Activated CD4-positive, alpha-beta T cell treated with anti-CD3 and anti-CD28 coated beads, Interleukin-2, amount 10 ng/mL, durations not matched to agents 24 days and 14 days (primary cell): ENCODE measurements around the gene CHCT1. TPM values are rescaled to one million over a fixed set of nuclear protein-coding genes. Genes with fewer than 3 reads are reported as not detected.

Source experiments
- DNase-seq: peaks from one replicate; pipeline ENCODE4 v3.0.0; 2022
- H3K27ac Mint-ChIP-seq: one replicate; pipeline ENCODE4 v1.8.0; 2022; ENCODE audit warnings: mild to moderate bottlenecking, mixed read lengths
- H3K27me3 Mint-ChIP-seq: one replicate; pipeline ENCODE4 v1.8.0; 2022; ENCODE audit warnings: mixed read lengths
- H3K36me3 Mint-ChIP-seq: one replicate; pipeline ENCODE4 v1.8.0; 2022; ENCODE audit warnings: low read depth, mild to moderate bottlenecking, mixed read lengths
- H3K4me1 Mint-ChIP-seq: one replicate; pipeline ENCODE4 v1.8.0; 2021; ENCODE audit warnings: mixed read lengths
- H3K4me3 Mint-ChIP-seq: one replicate; pipeline ENCODE4 v1.8.0; 2022; ENCODE audit warnings: mild to moderate bottlenecking, moderate library complexity, mixed read lengths
- H3K9me3 Mint-ChIP-seq: one replicate; pipeline ENCODE4 v1.8.0; 2021; ENCODE audit warnings: mixed read lengths
- intact Hi-C: fragments of 100-400 bp; cut with micrococcal nuclease; formaldehyde crosslinking; loops from one replicate; pipeline ENCODE4 v1.15.1; 2023
- total RNA-seq: library from RNA; stranded (reverse); gene quantifications from 2 replicates; pipeline ENCODE4 v1.2.3, GENCODE V29; 2022

CHCT1 gene
- total RNA-seq, 1 donor from 2014 or later = not detected

DNA sequence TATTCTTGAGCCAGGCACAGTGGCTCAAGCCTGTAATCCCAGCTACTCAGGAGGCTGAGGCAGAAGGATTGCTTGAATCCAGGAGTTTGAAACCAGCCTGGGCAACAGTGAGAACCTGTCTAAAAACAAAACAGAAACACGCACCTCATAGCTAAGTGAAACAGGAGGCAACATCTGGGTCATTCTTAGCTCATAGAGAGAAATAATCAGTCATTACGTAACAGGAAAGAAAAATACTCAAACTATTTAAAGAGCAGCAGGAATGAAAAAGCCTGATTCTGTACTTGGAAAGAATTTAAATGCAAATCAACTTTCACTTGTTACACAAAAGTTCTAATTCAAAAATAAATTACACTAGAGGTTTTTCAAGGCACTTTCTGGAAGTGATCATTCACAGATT lies 17.2 kb downstream of the CHCT1 start:
- no peaks in the 10 kb centered on the region for H3K36me3 Mint-ChIP-seq
- H3K27ac Mint-ChIP-seq = no peak overlapping the region
- no peak for DNase-seq
- H3K4me1 Mint-ChIP-seq = no peaks in the 10 kb centered on the region
- H3K27me3 Mint-ChIP-seq = no peaks in the 10 kb centered on the region
- intact Hi-C loops = no loop called here
- no peak overlapping the region for H3K4me3 Mint-ChIP-seq
- no peaks in the 10 kb centered on the region for H3K9me3 Mint-ChIP-seq

- intact Hi-C loops = no loop called here
- no peak overlapping the region for H3K27ac Mint-ChIP-seq
- H3K4me3 Mint-ChIP-seq = no peak overlapping the region
Measured at GRCh38 chr17:60442271-60443173, 20.2 kb downstream of the CHCT1 start.

DNA sequence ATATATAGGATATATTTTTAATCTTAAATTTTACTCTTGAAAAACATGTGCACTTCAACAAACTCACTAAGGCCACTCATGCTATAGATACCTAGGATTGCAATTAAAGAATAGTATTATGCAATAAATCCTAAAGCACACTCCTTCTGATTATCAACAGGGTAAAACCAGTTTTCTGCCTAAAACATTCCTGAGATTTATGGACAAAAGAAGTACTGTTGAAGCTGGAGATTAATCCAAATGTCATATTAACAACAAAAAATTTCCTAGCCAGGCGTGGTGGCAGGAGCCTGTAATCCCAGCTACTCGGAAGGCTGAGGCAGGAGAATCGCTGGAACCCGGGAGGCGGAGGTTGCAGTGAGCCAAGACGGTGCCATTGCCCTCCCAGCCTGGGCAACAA lies 21.4 kb downstream of the CHCT1 start:
- Mint-ChIP-seq H3K36me3 (peaks cover 15% of the 10 kb centered on the region), H3K27me3 (no peaks in the 10 kb centered on the region), H3K4me1 (no peaks in the 10 kb centered on the region), H3K4me3 (no peak overlapping the region), H3K27ac (no peak overlapping the region), H3K9me3 (no peaks in the 10 kb centered on the region)
- DNase-seq = no peak
- intact Hi-C loops = no loop called here

More at GRCh38 chr17:60442271-60443173, 20.2 kb downstream of the CHCT1 start:
- no peaks in the 10 kb centered on the region for H3K9me3 Mint-ChIP-seq
- H3K4me1 Mint-ChIP-seq = no peaks in the 10 kb centered on the region
- DNase-seq = no peak
- no peaks in the 10 kb centered on the region for H3K27me3 Mint-ChIP-seq
- H3K36me3 Mint-ChIP-seq = peaks cover 8% of the 10 kb centered on the region

DNA sequence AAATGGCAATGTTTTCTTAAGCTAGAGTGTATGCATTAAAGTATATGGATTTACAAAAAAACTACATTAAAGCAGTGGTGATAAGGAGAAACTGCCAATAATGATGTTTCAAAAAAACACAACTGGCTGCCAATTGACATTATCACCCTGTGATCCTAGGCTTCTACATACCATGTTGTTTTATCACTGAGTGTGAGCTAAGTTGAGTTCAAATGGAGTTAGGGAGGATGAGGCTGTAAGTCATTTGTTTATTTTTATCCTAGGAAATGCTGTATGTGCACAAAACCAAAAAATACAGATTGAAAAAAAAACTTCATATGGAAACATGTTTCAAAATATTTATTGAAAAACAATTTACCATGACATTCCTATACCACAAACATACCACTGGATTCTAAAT lies 22.9 kb downstream of the CHCT1 start:
- H3K27ac Mint-ChIP-seq = no peak overlapping the region
- H3K36me3 Mint-ChIP-seq = peaks cover 18% of the 10 kb centered on the region
- intact Hi-C loops = no loop called here
- no peaks in the 10 kb centered on the region for H3K4me1 Mint-ChIP-seq
- no peaks in the 10 kb centered on the region for H3K9me3 Mint-ChIP-seq
- H3K4me3 Mint-ChIP-seq = no peak overlapping the region
- H3K27me3 Mint-ChIP-seq = no peaks in the 10 kb centered on the region
- no peak for DNase-seq

GRCh38 chr17:60447375-60447774 lies 25.1 kb downstream of the CHCT1 start:
- Mint-ChIP-seq H3K27me3 (no peaks in the 10 kb centered on the region), H3K9me3 (no peaks in the 10 kb centered on the region), H3K4me3 (no peak overlapping the region), H3K36me3 (peaks cover 27% of the 10 kb centered on the region), H3K4me1 (no peaks in the 10 kb centered on the region), H3K27ac (no peak overlapping the region)
- no peak for DNase-seq
- intact Hi-C loops = no loop called here

DNA sequence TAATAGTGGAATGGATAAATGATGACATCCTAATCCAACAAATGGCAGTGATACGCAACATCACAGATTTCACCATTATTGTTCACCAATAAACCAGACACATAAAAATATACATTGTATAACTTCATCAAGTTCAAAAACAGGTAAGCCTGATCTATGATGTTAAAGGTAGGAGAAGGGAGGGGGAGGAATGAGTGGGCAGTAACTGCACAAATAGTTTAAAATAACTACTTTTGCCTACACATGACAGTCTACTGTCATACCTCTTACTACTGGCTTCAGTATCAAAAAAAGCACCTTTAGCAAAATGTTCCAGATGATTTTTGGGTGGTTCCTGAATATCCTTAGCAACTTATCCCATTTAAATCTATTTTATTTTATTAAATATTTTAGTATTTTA lies 28.8 kb downstream of the CHCT1 start:
- Mint-ChIP-seq H3K4me1 (no peaks in the 10 kb centered on the region), H3K27me3 (no peaks in the 10 kb centered on the region), H3K27ac (no peak overlapping the region), H3K9me3 (no peaks in the 10 kb centered on the region), H3K4me3 (no peak overlapping the region), H3K36me3 (peaks cover 35% of the 10 kb centered on the region)
- no peak for DNase-seq
- intact Hi-C loops = no loop called here

- no peak overlapping the region for H3K4me3 Mint-ChIP-seq
- H3K27me3 Mint-ChIP-seq = no peaks in the 10 kb centered on the region
- no peak for DNase-seq
- H3K4me1 Mint-ChIP-seq = no peaks in the 10 kb centered on the region
- no peak overlapping the region for H3K27ac Mint-ChIP-seq
- H3K9me3 Mint-ChIP-seq = no peaks in the 10 kb centered on the region
- intact Hi-C loops = no loop called here
- peaks cover 39% of the 10 kb centered on the region for H3K36me3 Mint-ChIP-seq
Measured at GRCh38 chr17:60451965-60452364, 29.7 kb downstream of the CHCT1 start.

DNA sequence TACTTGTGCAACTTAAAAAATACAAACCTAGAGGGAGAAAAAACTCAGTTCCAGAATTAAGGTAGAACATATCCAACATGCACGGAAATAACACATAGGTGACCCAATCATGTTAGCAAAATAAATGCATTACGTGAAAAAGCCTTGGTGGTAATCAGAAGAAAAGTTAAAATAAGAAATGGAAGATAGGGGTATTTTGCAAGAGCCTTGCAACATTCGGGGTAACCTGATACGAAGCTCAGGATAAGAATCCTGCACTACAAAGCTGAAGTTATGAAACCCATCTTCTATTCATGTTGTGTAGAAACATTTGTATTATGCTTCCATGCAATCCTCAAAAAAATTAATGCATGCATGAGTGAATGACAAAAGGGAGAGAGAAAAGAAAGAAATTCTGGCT lies 33.1 kb downstream of the CHCT1 start:
- no peak for DNase-seq
- Mint-ChIP-seq H3K27me3 (no peaks in the 10 kb centered on the region), H3K4me1 (no peaks in the 10 kb centered on the region), H3K9me3 (peaks cover 5% of the 10 kb centered on the region), H3K36me3 (peaks cover 45% of the 10 kb centered on the region), H3K4me3 (no peak overlapping the region), H3K27ac (no peak overlapping the region)
- intact Hi-C loops = no loop called here

DNA sequence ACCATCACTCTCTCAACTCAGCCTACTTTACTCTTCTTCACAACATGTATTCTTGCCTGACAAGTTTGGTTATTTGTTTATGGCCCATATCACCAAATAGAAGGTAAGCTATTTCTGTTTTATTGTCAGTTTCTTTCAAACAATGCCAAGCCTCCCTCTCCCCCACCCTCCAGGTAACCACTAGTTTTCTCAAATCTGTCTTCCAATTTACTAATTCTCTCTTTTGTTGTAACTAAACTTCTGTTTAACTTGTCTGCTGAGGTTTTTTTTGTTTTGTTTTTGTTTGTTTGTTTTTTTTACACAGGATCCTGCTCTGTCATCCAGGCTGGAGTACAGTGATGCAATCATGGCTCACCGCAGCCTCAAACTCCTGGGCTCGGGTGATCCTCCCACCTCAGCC lies 34.9 kb downstream of the CHCT1 start:
- H3K9me3 Mint-ChIP-seq = peaks cover 5% of the 10 kb centered on the region
- peaks cover 43% of the 10 kb centered on the region for H3K36me3 Mint-ChIP-seq
- intact Hi-C loops = no loop called here
- DNase-seq = no peak
- H3K27me3 Mint-ChIP-seq = no peaks in the 10 kb centered on the region
- H3K4me1 Mint-ChIP-seq = no peaks in the 10 kb centered on the region
- H3K27ac Mint-ChIP-seq = no peak overlapping the region
- H3K4me3 Mint-ChIP-seq = no peak overlapping the region

GRCh38 chr17:60461584-60461983 lies 39.3 kb downstream of the CHCT1 start:
- Mint-ChIP-seq H3K4me3 (no peak overlapping the region), H3K9me3 (peaks cover 5% of the 10 kb centered on the region), H3K27me3 (no peaks in the 10 kb centered on the region), H3K27ac (no peak overlapping the region), H3K36me3 (peaks cover 48% of the 10 kb centered on the region), H3K4me1 (no peaks in the 10 kb centered on the region)
- intact Hi-C loops = no loop called here
- no peak for DNase-seq

GRCh38 chr17:60463157-60463835 lies 41.0 kb downstream of the CHCT1 start:
- DNase-seq = no peak
- Mint-ChIP-seq H3K4me3 (no peak overlapping the region), H3K9me3 (no peaks in the 10 kb centered on the region), H3K36me3 (peaks cover 40% of the 10 kb centered on the region), H3K27ac (no peak overlapping the region), H3K4me1 (no peaks in the 10 kb centered on the region), H3K27me3 (no peaks in the 10 kb centered on the region)
- intact Hi-C loops = no loop called here

DNA sequence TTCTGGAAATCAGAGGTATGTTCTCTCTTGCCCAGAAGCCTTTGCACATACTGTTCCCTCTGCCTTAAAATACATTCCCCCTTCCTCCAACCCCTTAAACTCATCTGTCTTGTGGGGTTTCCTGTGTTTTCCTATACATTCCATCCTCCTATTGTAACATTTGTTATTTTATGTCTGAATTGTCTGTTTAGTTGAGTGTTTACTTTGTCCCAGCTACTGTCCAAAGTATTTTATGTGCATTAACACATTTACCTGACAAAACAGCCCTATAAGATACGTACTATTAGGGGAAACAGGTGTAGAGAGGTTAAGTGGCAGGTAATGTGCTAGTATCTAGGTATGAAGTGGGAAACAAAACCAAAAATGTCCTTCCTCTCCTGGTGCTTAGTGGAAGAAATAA lies 42.1 kb downstream of the CHCT1 start:
- H3K4me3 Mint-ChIP-seq = no peak overlapping the region
- peaks cover 33% of the 10 kb centered on the region for H3K36me3 Mint-ChIP-seq
- H3K27me3 Mint-ChIP-seq = no peaks in the 10 kb centered on the region
- H3K27ac Mint-ChIP-seq = no peak overlapping the region
- no peaks in the 10 kb centered on the region for H3K4me1 Mint-ChIP-seq
- intact Hi-C loops = no loop called here
- no peak for DNase-seq
- H3K9me3 Mint-ChIP-seq = no peaks in the 10 kb centered on the region

DNA sequence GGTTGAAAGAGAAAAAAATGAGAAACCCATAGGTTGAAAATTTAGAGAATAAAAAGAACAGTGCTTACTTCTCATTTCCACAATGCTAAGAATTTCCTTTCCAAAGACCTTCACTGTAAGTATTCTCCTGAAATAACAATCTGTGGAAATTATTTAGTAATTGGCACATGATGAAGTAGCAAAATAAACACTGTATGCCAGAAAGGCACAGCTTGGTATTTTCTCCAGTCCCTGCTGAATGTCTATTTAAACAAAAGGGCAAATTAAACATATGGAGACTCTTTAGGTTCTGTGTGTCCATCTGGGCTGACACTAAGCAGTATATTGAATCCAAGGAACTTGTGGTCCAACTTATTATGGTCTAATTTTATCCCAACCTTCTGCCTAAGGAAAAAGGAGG lies 46.1 kb downstream of the CHCT1 start:
- H3K27ac Mint-ChIP-seq = no peak overlapping the region
- H3K4me1 Mint-ChIP-seq = peaks cover 5% of the 10 kb centered on the region
- peaks cover 51% of the 10 kb centered on the region for H3K36me3 Mint-ChIP-seq
- intact Hi-C loops = no loop called here
- no peaks in the 10 kb centered on the region for H3K27me3 Mint-ChIP-seq
- no peak for DNase-seq
- H3K4me3 Mint-ChIP-seq = no peak overlapping the region
- H3K9me3 Mint-ChIP-seq = peaks cover 8% of the 10 kb centered on the region

DNA sequence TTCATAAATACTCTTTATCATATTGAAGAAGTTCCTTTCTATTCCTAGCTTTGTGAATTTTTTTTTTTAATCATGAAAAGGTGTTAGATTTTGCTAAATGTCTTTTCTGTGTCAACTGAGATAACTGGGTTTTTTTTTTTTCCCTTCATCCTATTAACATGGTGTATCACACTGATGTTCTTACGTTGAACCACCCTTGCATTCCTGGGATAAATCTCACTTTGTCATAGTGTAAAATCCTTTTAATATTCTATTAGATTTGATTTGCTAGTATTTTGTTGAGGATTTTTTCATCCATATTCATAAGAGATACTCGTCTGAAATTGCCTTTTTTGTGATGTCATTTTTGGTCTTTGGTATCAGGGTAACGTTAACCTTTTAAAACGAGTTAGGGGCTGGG lies 49.2 kb downstream of the CHCT1 start:
- Mint-ChIP-seq H3K36me3 (peaks cover 35% of the 10 kb centered on the region), H3K27ac (no peak overlapping the region)

More for the DNA sequence above, 49.2 kb downstream of the CHCT1 start:
- DNase-seq = no peak
- peaks cover 8% of the 10 kb centered on the region for H3K9me3 Mint-ChIP-seq
- peaks cover 5% of the 10 kb centered on the region for H3K4me1 Mint-ChIP-seq
- H3K27me3 Mint-ChIP-seq = no peaks in the 10 kb centered on the region
- H3K4me3 Mint-ChIP-seq = no peak overlapping the region
- intact Hi-C loops = no loop called here
